ENCODE results near the gene MCC.

The MCC gene

GRCh38 chr5:113232221-113232620 is 256.0 kb downstream of the MCC start (continued):
- TF ChIP-seq HOXA7 (CRISPR knock-in tag; IDR thresholded peaks at IDR 0.05; ENCODE audit: borderline replicate concordance) = no peak

- CTCF ChIA-PET = no interaction called here
- H3K4me1 ChIP-seq (ENCODE audit: control insufficient read depth, insufficient read depth, low read length) = peaks cover 45% of the 10 kb centered on the region
- no peak overlapping the region for H3K27ac ChIP-seq (ENCODE audit: extremely low read depth, low read depth, low read length)
- no peak overlapping the region for H3K4me3 ChIP-seq (ENCODE audit: low read depth, low read length)
- TF ChIP-seq ZNF23 (tag by site-specific recombination; IDR thresholded peaks at IDR 0.05; ENCODE audit: borderline replicate concordance) (no peak), GLI2 (tag by site-specific recombination; IDR thresholded peaks at IDR 0.05; ENCODE audit: borderline replicate concordance, low read depth) (no peak), ZNF169 (tag by site-specific recombination; IDR thresholded peaks at IDR 0.05) (no peak), ZNF362 (tag by site-specific recombination; IDR thresholded peaks at IDR 0.05) (no peak), ZNF548 (tag by site-specific recombination; IDR thresholded peaks at IDR 0.05) (no peak), ZNF561 (tag by site-specific recombination; IDR thresholded peaks at IDR 0.05; ENCODE audit: borderline replicate concordance) (no peak), ZNF639 (tag by site-specific recombination; IDR thresholded peaks at IDR 0.05) (no peak), ZNF654 (tag by site-specific recombination; IDR thresholded peaks at IDR 0.05; ENCODE audit: low read depth) (no peak), ZNF530 (tag by site-specific recombination; IDR thresholded peaks at IDR 0.05; ENCODE audit: low read depth) (no peak), SETDB1 (IDR thresholded peaks at IDR 0.05; ENCODE audit: insufficient read length, low read length) (no peak), ZNF501 (tag by site-specific recombination; IDR thresholded peaks at IDR 0.05) (no peak), ZFP37 (tag by site-specific recombination; IDR thresholded peaks at IDR 0.05) (no peak), ZNF133 (tag by site-specific recombination; IDR thresholded peaks at IDR 0.05) (no peak)
- H3K9me3 ChIP-seq (ENCODE audit: control insufficient read depth, insufficient read depth, low read depth, low read length) = no peaks in the 10 kb centered on the region
- POLR2A ChIA-PET = no interaction called here
- H3K36me3 ChIP-seq (ENCODE audit: control insufficient read depth in 2 of 2, insufficient read depth in 1 of 2, low read length in 2 of 2) = no peaks in the 10 kb centered on the region
These were observed 256.6 kb downstream of the MCC start for GRCh38 chr5:113231653-113232000.

GRCh38 chr5:113230711-113231652 is 257.3 kb downstream of the MCC start:
- H3K27ac ChIP-seq (ENCODE audit: extremely low read depth, low read depth, low read length) = no peak overlapping the region
- ChIA-PET CTCF (no interaction called here), POLR2A (no interaction called here)
- no peaks in the 10 kb centered on the region for H3K9me3 ChIP-seq (ENCODE audit: control insufficient read depth, insufficient read depth, low read depth, low read length)
- H3K4me1 ChIP-seq (ENCODE audit: control insufficient read depth, insufficient read depth, low read length) = peaks cover 40% of the 10 kb centered on the region
- no peak overlapping the region for H3K4me3 ChIP-seq (ENCODE audit: low read depth, low read length)
- H3K36me3 ChIP-seq (ENCODE audit: control insufficient read depth in 2 of 2, insufficient read depth in 1 of 2, low read length in 2 of 2) = no peaks in the 10 kb centered on the region
- TF ChIP-seq HIC1 (tag by site-specific recombination; IDR thresholded peaks at IDR 0.05) = no peak
- TF ChIP-seq PRDM10 (tag by site-specific recombination; IDR thresholded peaks at IDR 0.05) = peak; percentile 50; the same call in 1 of the 2 replicates
